WTC11 (cell line): ENCODE results near the gene SGMS1. TPM values are rescaled to one million over a fixed set of nuclear protein-coding genes. Genes with fewer than 3 reads are reported as not detected.

Source experiments
- ATAC-seq: fragments of 200-7000 bp; cut with Tn5 transposase; 2 replicates; pipeline ENCODE4 v1.10.0; 2021; ENCODE audit warnings: mild to moderate bottlenecking, moderate library complexity
- CTCF ChIA-PET: fragments of 300-600 bp; sonication (Branson Sonifier 250); formaldehyde crosslinking; loops from one replicate; lab custom pipeline; 2021; ENCODE audit warnings: antibody characterized with exemption; lab: Charles Lee
- POLR2A ChIA-PET: fragments of 350-600 bp; sonication (Branson Sonifier 250); formaldehyde crosslinking; loops from one replicate; lab custom pipeline; 2021; ENCODE audit warnings: antibody characterized with exemption; lab: Charles Lee
- DNase-seq: peaks from one replicate; pipeline ENCODE4 v3.0.0; 2021; ENCODE audit warnings: low spot score
- H3K27ac Mint-ChIP-seq: 2 replicates; pipeline ENCODE4 v1.8.0; 2021; ENCODE audit warnings: mixed read lengths
- H3K27me3 Mint-ChIP-seq: 2 replicates; pipeline ENCODE4 v1.8.0; 2021; ENCODE audit warnings: low read depth, mild to moderate bottlenecking, moderate library complexity, mixed read lengths
- H3K36me3 Mint-ChIP-seq: 2 replicates; pipeline ENCODE4 v1.8.0; 2021; ENCODE audit warnings: mixed read lengths
- H3K4me1 Mint-ChIP-seq: 2 replicates; pipeline ENCODE4 v1.8.0; 2022; ENCODE audit warnings: mixed read lengths
- H3K4me3 Mint-ChIP-seq: 2 replicates; pipeline ENCODE4 v1.8.0; 2021; ENCODE audit warnings: mild to moderate bottlenecking, moderate library complexity, mixed read lengths
- H3K9me3 Mint-ChIP-seq: 2 replicates; pipeline ENCODE4 v1.8.0; 2021; ENCODE audit warnings: mixed read lengths
- ATF1 ChIP-seq: sonication (generic); formaldehyde crosslinking; IDR thresholded peaks from 2 replicates; pipeline ENCODE4 v1.8.1; 2023; ENCODE audit warnings: mild to moderate bottlenecking, moderate library complexity, missing genetic modification reagents
- CBFB ChIP-seq: sonication (generic); formaldehyde crosslinking; IDR thresholded peaks from 2 replicates; pipeline ENCODE4 v1.8.1; 2022; ENCODE audit warnings: mild to moderate bottlenecking, low read depth, missing genetic modification reagents
- EMX1 ChIP-seq: fragments of 250-450 bp; sonication (Bioruptor Pico); IDR thresholded peaks from 2 replicates; pipeline ENCODE4 v1.8.0; 2021; ENCODE audit warnings: mild to moderate bottlenecking
- ETV6 ChIP-seq: sonication (generic); formaldehyde crosslinking; IDR thresholded peaks from 2 replicates; pipeline ENCODE4 v1.8.1; 2022; ENCODE audit warnings: mild to moderate bottlenecking, missing genetic modification reagents
- FOXK1 ChIP-seq: sonication (generic); formaldehyde crosslinking; IDR thresholded peaks from 2 replicates; pipeline ENCODE4 v1.8.0; 2022; ENCODE audit warnings: mild to moderate bottlenecking, moderate library complexity, missing genetic modification reagents
- FOXP1 ChIP-seq: sonication (generic); formaldehyde crosslinking; IDR thresholded peaks from 2 replicates; pipeline ENCODE4 v1.8.0; 2022; ENCODE audit warnings: missing genetic modification reagents, mild to moderate bottlenecking, moderate library complexity, borderline replicate concordance
- KAT7 ChIP-seq: sonication (generic); formaldehyde crosslinking; IDR thresholded peaks from 2 replicates; pipeline ENCODE4 v1.8.1; 2023; ENCODE audit warnings: missing genetic modification reagents, mild to moderate bottlenecking, borderline replicate concordance
- MXD4 ChIP-seq: fragments of 250-450 bp; sonication (Bioruptor Pico); IDR thresholded peaks from 2 replicates; pipeline ENCODE4 v1.8.0; 2021; ENCODE audit warnings: mild to moderate bottlenecking, moderate library complexity, borderline replicate concordance
- NFYB ChIP-seq: sonication (generic); formaldehyde crosslinking; conservative IDR thresholded peaks from 2 replicates; pipeline ENCODE4 v1.8.0; 2022; ENCODE audit warnings: low read depth, missing genetic modification reagents
- NR2C2 ChIP-seq: sonication (generic); formaldehyde crosslinking; IDR thresholded peaks from 2 replicates; pipeline ENCODE4 v1.8.0; 2022; ENCODE audit warnings: mild to moderate bottlenecking, missing genetic modification reagents
- PRRX2 ChIP-seq: fragments of 250-450 bp; sonication (Bioruptor Pico); IDR thresholded peaks from 2 replicates; pipeline ENCODE4 v1.8.0; 2021; ENCODE audit warnings: mild to moderate bottlenecking
- RELA ChIP-seq: sonication (generic); formaldehyde crosslinking; IDR thresholded peaks from 2 replicates; pipeline ENCODE4 v1.8.1; 2022; ENCODE audit warnings: missing genetic modification reagents, mild to moderate bottlenecking, borderline replicate concordance
- SP1 ChIP-seq: sonication (generic); formaldehyde crosslinking; conservative IDR thresholded peaks from 2 replicates; pipeline ENCODE4 v1.8.1; 2022; ENCODE audit warnings: missing genetic modification reagents
- TEAD1 ChIP-seq: sonication (generic); formaldehyde crosslinking; IDR thresholded peaks from 2 replicates; pipeline ENCODE4 v1.8.0; 2022; ENCODE audit warnings: mild to moderate bottlenecking, missing genetic modification reagents
- ZNF138 ChIP-seq: sonication (generic); formaldehyde crosslinking; conservative IDR thresholded peaks from 2 replicates; pipeline ENCODE4 v1.8.1; 2022; ENCODE audit warnings: mild to moderate bottlenecking, moderate library complexity, missing genetic modification reagents
- ZNF396 ChIP-seq: fragments of 250-450 bp; sonication (Bioruptor Pico); IDR thresholded peaks from 2 replicates; pipeline ENCODE4 v1.8.0; 2021; ENCODE audit warnings: mild to moderate bottlenecking, moderate library complexity, borderline replicate concordance
- ZNF416 ChIP-seq: fragments of 250-450 bp; sonication (Bioruptor Pico); IDR thresholded peaks from 2 replicates; pipeline ENCODE4 v1.9.0; 2021; ENCODE audit warnings: mild to moderate bottlenecking, inconsistent platforms
- ZNF671 ChIP-seq: fragments of 250-450 bp; sonication (Bioruptor Pico); IDR thresholded peaks from 2 replicates; pipeline ENCODE4 v1.8.0; 2021; ENCODE audit warnings: mild to moderate bottlenecking
- total RNA-seq: library from RNA; stranded (reverse); gene quantifications from 3 replicates; pipeline ENCODE4 v1.2.3, GENCODE V29; 2021
- TF ChIP-seq, protein P1 (sequence below): sonication (generic); formaldehyde crosslinking; IDR thresholded peaks from 2 replicates; pipeline ENCODE4 v1.8.1; 2023; ENCODE audit warnings: mild to moderate bottlenecking, missing genetic modification reagents
- TF ChIP-seq, protein P2 (sequence below): sonication (generic); formaldehyde crosslinking; conservative IDR thresholded peaks from 2 replicates; pipeline ENCODE4 v1.8.1; 2022; ENCODE audit warnings: mild to moderate bottlenecking, missing genetic modification reagents
- TF ChIP-seq, protein P3 (sequence below): sonication (generic); formaldehyde crosslinking; IDR thresholded peaks from 2 replicates; pipeline ENCODE4 v1.8.1; 2022; ENCODE audit warnings: mild to moderate bottlenecking, moderate library complexity, missing genetic modification reagents
- TF ChIP-seq, protein P4 (sequence below): fragments of 250-450 bp; sonication (Bioruptor Pico); IDR thresholded peaks from 2 replicates; pipeline ENCODE4 v1.9.0; 2021; ENCODE audit warnings: moderate library complexity, mild to moderate bottlenecking, inconsistent platforms, borderline replicate concordance
- TF ChIP-seq, protein P5 (sequence below): sonication (generic); formaldehyde crosslinking; IDR thresholded peaks from 2 replicates; pipeline ENCODE4 v1.8.0; 2022; ENCODE audit warnings: mild to moderate bottlenecking, missing genetic modification reagents
- TF ChIP-seq, protein P6 (sequence below): sonication (generic); formaldehyde crosslinking; IDR thresholded peaks from 2 replicates; pipeline ENCODE4 v1.8.1; 2022; ENCODE audit warnings: mild to moderate bottlenecking, missing genetic modification reagents, moderate library complexity, borderline replicate concordance
- TF ChIP-seq, protein P7 (sequence below): sonication (generic); formaldehyde crosslinking; conservative IDR thresholded peaks from 2 replicates; pipeline ENCODE4 v1.8.1; 2023; ENCODE audit warnings: mild to moderate bottlenecking, low read depth, missing genetic modification reagents, moderate library complexity
- TF ChIP-seq, protein P8 (sequence below): sonication (generic); formaldehyde crosslinking; IDR thresholded peaks from 2 replicates; pipeline ENCODE4 v1.8.1; 2022; ENCODE audit warnings: low read depth, missing genetic modification reagents, borderline replicate concordance

The SGMS1 gene
- total RNA-seq, 1 experiment from 2014 or later, result 13.2 TPM

DNA sequence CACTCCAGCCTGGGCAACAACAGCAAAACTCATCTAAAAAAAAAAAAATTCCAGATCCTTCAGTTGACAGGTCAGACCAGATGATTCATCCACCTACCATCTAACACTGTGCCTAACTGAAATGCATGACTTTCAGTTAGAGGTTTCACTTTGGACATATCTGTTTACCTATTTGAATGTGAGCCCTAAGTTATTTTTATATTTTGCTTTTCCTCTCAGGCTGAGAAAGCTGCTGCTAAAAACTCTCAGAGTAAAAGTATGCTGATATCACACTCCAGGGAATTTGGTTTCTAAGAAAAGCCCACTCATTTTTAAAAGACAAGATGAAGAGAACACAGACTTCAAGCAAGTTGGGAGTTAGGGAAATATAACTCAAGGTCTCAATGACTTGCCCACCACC is 126.0 kb downstream of the SGMS1 start:
- no peaks in the 10 kb centered on the region; the same call in 1 of the 2 replicates for H3K36me3 Mint-ChIP-seq
- no peak for TF ChIP-seq MXD4
- TF ChIP-seq NR2C2 (CRISPR knock-in tag), result no peak
- TF ChIP-seq, protein P1, sequence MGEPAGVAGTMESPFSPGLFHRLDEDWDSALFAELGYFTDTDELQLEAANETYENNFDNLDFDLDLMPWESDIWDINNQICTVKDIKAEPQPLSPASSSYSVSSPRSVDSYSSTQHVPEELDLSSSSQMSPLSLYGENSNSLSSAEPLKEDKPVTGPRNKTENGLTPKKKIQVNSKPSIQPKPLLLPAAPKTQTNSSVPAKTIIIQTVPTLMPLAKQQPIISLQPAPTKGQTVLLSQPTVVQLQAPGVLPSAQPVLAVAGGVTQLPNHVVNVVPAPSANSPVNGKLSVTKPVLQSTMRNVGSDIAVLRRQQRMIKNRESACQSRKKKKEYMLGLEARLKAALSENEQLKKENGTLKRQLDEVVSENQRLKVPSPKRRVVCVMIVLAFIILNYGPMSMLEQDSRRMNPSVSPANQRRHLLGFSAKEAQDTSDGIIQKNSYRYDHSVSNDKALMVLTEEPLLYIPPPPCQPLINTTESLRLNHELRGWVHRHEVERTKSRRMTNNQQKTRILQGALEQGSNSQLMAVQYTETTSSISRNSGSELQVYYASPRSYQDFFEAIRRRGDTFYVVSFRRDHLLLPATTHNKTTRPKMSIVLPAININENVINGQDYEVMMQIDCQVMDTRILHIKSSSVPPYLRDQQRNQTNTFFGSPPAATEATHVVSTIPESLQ, result no peak
- TF ChIP-seq, protein P2, sequence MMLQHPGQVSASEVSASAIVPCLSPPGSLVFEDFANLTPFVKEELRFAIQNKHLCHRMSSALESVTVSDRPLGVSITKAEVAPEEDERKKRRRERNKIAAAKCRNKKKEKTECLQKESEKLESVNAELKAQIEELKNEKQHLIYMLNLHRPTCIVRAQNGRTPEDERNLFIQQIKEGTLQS, result no peak
- TF ChIP-seq CBFB, result no peak
- no peak for TF ChIP-seq ZNF671 (CRISPR knock-in tag)
- TF ChIP-seq, protein P3, sequence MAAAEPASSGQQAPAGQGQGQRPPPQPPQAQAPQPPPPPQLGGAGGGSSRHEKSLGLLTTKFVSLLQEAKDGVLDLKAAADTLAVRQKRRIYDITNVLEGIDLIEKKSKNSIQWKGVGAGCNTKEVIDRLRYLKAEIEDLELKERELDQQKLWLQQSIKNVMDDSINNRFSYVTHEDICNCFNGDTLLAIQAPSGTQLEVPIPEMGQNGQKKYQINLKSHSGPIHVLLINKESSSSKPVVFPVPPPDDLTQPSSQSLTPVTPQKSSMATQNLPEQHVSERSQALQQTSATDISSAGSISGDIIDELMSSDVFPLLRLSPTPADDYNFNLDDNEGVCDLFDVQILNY (CRISPR knock-in tag), result no peak
- no peak for TF ChIP-seq ZNF396 (CRISPR knock-in tag)
- no peak for TF ChIP-seq NFYB (CRISPR knock-in tag)
- TF ChIP-seq, protein P4, sequence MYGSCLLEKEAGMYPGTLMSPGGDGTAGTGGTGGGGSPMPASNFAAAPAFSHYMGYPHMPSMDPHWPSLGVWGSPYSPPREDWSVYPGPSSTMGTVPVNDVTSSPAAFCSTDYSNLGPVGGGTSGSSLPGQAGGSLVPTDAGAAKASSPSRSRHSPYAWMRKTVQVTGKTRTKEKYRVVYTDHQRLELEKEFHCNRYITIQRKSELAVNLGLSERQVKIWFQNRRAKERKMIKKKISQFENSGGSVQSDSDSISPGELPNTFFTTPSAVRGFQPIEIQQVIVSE (CRISPR knock-in tag), result no peak
- TF ChIP-seq, protein P5, sequence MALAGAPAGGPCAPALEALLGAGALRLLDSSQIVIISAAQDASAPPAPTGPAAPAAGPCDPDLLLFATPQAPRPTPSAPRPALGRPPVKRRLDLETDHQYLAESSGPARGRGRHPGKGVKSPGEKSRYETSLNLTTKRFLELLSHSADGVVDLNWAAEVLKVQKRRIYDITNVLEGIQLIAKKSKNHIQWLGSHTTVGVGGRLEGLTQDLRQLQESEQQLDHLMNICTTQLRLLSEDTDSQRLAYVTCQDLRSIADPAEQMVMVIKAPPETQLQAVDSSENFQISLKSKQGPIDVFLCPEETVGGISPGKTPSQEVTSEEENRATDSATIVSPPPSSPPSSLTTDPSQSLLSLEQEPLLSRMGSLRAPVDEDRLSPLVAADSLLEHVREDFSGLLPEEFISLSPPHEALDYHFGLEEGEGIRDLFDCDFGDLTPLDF, result no peak
- no peak for TF ChIP-seq ETV6 (CRISPR knock-in tag)
- TF ChIP-seq, protein P6, sequence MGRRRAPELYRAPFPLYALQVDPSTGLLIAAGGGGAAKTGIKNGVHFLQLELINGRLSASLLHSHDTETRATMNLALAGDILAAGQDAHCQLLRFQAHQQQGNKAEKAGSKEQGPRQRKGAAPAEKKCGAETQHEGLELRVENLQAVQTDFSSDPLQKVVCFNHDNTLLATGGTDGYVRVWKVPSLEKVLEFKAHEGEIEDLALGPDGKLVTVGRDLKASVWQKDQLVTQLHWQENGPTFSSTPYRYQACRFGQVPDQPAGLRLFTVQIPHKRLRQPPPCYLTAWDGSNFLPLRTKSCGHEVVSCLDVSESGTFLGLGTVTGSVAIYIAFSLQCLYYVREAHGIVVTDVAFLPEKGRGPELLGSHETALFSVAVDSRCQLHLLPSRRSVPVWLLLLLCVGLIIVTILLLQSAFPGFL (CRISPR knock-in tag), result no peak
- TF ChIP-seq EMX1 (CRISPR knock-in tag), result no peak
- TF ChIP-seq FOXP1, result no peak
- TF ChIP-seq TEAD1 (CRISPR knock-in tag), result no peak
- TF ChIP-seq, all 79 proteins: peak for 0
- Mint-ChIP-seq H3K4me1 (peaks cover 10% of the 10 kb centered on the region), H3K4me3 (no peak overlapping the region), H3K27me3 (no peaks in the 10 kb centered on the region), H3K9me3 (no peaks in the 10 kb centered on the region), H3K27ac (no peak overlapping the region)
- ATAC-seq (no peak), DNase-seq (no peak)
- ChIA-PET CTCF (no interaction called here), POLR2A (no interaction called here)

DNA sequence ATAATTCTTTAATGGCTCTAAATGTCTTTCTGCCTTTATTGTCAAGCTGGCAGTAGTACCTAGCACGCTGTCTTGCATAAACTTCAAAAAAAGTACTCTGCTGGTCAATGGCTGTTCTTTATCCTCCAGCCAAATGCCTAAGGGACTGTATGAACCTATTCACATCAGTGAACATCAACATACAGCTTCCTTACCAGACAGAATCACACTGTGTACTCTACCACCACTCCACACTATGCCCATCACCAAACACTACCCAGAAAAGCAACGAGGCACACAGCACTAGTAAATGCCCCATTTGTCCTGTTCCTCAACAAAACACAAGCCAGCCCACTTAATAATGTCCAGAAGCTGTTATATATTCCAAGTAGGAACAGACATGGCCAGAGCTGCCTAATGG is 127.5 kb downstream of the SGMS1 start:
- CTCF ChIA-PET, result interaction anchor here (1.3 kb wide), 1 partner anchor 129 kb away, joined by 6 read pairs; no protein-coding TSS in a partner anchor
- no peaks in the 10 kb centered on the region for H3K9me3 Mint-ChIP-seq
- TF ChIP-seq FOXK1 (CRISPR knock-in tag) (no peak), ZNF416 (no peak), ZNF138 (CRISPR knock-in tag) (no peak), SP1 (CRISPR knock-in tag) (no peak), ATF1 (no peak), PRRX2 (no peak), RELA (no peak), NR2C2 (CRISPR knock-in tag) (no peak), ZNF671 (CRISPR knock-in tag) (no peak), KAT7 (CRISPR knock-in tag) (no peak), NFYB (CRISPR knock-in tag) (no peak)
- TF ChIP-seq, protein P7, sequence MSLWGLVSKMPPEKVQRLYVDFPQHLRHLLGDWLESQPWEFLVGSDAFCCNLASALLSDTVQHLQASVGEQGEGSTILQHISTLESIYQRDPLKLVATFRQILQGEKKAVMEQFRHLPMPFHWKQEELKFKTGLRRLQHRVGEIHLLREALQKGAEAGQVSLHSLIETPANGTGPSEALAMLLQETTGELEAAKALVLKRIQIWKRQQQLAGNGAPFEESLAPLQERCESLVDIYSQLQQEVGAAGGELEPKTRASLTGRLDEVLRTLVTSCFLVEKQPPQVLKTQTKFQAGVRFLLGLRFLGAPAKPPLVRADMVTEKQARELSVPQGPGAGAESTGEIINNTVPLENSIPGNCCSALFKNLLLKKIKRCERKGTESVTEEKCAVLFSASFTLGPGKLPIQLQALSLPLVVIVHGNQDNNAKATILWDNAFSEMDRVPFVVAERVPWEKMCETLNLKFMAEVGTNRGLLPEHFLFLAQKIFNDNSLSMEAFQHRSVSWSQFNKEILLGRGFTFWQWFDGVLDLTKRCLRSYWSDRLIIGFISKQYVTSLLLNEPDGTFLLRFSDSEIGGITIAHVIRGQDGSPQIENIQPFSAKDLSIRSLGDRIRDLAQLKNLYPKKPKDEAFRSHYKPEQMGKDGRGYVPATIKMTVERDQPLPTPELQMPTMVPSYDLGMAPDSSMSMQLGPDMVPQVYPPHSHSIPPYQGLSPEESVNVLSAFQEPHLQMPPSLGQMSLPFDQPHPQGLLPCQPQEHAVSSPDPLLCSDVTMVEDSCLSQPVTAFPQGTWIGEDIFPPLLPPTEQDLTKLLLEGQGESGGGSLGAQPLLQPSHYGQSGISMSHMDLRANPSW, result no peak
- TF ChIP-seq, protein P4 (CRISPR knock-in tag), result no peak
- TF ChIP-seq, protein P8, sequence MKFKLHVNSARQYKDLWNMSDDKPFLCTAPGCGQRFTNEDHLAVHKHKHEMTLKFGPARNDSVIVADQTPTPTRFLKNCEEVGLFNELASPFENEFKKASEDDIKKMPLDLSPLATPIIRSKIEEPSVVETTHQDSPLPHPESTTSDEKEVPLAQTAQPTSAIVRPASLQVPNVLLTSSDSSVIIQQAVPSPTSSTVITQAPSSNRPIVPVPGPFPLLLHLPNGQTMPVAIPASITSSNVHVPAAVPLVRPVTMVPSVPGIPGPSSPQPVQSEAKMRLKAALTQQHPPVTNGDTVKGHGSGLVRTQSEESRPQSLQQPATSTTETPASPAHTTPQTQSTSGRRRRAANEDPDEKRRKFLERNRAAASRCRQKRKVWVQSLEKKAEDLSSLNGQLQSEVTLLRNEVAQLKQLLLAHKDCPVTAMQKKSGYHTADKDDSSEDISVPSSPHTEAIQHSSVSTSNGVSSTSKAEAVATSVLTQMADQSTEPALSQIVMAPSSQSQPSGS, result no peak

More for the DNA sequence above, 127.5 kb downstream of the SGMS1 start:
- Mint-ChIP-seq H3K27ac (no peak overlapping the region), H3K4me1 (no peaks in the 10 kb centered on the region; the same call in 1 of the 2 replicates), H3K27me3 (no peaks in the 10 kb centered on the region), H3K4me3 (no peak overlapping the region), H3K36me3 (no peaks in the 10 kb centered on the region; the same call in 1 of the 2 replicates)
- POLR2A ChIA-PET, result no interaction called here
- DNase-seq, result no peak
- no peak for ATAC-seq
